ENCODE results near the gene RTN4RL1. TPM values are rescaled to one million over a fixed set of nuclear protein-coding genes. Genes with fewer than 3 reads are reported as not detected.
A peak's percentile ranks its signal among the peaks of the same experiment; 100 is the strongest.

The RTN4RL1 gene
- polyA plus RNA-seq, 3 donors = 1.1 to 1.7 (median 1.3) TPM

DNA sequence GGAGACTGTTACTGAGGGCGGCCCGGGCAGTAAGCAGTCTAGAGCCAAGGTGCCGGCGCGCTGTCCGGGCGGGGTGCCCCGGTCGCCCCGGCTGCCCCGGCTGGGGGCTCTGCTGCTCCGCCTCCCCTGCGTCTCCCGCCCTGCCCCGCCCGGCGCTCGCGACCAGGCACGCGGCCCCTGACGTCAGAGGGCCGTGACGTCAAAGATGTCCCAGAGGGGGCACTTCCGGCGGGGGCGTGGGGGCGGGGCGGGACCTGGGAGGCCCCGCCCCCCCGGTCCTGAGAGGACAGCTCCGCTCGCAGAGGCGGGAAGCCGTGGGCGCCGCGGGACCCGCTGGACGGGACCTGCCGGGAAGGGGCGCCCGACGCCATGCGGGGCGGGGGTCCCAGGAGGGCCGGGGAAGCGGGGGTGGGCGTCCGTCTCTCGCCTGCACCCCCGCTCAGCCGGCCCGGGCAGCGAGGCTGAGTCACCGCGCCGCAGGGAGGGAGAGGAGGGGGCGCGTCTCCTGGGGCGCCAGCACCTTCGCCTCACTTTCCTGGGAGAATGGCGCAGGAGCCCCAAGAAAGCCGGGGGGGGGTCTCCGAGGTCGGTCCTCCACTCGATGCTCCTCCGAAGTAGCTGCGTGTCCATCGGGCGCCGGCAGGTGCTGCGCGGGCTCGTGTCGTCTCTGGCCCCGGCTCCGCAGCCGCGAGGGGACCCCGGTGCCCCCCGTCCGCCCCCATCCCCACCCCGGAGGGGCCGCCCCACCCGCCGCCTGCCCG, 25.3 kb upstream of the RTN4RL1 start:
- DNase-seq (ENCODE audit: extremely low read depth in 1 of 11, low read depth in 9 of 11, low spot score in 4 of 11) = no peak

DNA sequence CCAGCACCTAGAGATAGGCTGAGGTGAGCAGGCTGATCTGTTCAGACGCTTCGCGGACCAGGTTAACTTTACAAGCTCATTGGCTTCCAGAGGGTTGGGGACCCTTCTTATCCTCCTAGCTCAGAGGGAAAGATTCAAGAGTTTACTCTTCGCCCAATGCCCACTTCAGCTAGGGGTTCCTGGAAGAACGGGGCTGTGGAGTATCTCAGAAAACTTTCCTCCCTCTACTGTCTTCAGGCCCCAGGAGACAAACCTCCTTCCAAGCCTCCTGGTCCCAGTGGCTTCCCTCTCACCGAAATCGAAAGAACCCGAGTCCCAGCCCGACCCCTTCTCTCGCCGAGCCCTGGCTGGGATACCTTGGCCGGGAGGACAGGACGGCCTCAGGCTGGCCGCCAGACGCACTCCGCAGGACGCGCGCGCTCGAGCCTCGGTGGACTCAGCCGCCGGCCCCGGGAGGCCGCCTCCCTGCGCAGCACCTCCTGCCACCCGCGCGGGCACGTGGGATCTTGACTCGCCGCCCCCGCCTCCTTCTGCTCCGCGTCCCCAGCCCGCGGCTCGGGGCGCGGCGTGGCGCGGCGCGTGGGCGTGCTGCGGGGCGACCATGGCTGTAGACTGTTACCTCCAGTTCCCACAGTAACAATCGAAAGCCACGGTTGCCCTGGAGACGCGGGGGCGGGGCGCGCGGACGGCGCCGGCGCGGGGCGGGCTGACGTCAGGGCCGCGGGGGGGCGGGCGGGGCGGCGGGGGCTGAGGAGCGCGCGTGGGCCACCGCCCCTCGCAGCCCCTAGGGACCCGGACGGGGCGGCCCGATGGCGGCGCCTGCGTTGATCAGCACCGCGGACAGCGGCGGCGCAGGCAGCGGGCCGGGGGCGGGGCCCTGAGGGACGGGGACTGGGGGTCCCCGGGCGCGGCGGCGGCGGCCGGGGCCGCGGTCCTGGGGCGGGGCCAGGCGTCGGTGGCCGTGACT, 24.5 kb upstream of the RTN4RL1 start:
- peak in 3 of 11 donors; percentile 74 to 80 (median 78) for DNase-seq (ENCODE audit: extremely low read depth in 1 of 11, low read depth in 9 of 11, low spot score in 4 of 11)

DNA sequence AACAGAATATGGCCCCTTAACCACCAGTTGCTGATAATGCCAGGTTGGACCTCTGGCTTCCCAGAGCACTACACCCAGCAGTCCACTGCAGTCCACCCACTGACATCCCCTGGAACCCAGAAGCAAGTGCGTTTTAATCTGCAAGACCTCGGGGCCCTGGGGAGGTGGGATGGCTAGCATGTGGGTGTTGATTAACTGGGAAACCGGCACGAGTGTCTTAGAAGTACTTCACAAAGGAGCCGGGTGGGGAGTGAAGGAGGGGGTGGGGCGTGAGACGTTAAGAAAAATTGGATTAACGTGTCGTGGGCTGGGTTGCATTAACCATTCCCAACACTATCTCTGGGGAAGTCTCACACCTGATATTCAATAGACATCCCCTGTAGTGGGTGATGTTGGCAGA, 23.7 kb upstream of the RTN4RL1 start:
- no peak for DNase-seq (ENCODE audit: extremely low read depth in 1 of 11, low read depth in 9 of 11, low spot score in 4 of 11)

DNA sequence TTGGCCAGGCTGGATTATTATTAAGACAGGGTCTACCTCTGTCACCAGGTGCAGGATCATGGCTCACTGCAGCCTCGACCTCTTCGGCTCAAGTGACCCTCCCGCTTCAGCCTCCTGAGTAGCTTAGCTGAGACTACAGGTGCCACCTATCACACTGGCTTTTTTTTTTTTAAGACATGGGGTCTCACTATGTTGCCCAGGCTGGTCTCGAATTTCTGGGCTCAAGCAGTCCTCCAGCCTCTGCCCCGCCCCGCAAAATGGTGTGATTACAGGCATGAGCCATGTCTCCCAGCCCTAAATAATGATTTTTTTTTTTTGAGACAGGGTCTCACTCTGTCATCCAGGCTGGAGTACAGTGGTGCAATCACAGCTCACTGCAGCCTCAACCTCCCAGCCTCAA, 22.5 kb upstream of the RTN4RL1 start:
- no peak for DNase-seq (ENCODE audit: extremely low read depth in 1 of 11, low read depth in 9 of 11, low spot score in 4 of 11)

DNA sequence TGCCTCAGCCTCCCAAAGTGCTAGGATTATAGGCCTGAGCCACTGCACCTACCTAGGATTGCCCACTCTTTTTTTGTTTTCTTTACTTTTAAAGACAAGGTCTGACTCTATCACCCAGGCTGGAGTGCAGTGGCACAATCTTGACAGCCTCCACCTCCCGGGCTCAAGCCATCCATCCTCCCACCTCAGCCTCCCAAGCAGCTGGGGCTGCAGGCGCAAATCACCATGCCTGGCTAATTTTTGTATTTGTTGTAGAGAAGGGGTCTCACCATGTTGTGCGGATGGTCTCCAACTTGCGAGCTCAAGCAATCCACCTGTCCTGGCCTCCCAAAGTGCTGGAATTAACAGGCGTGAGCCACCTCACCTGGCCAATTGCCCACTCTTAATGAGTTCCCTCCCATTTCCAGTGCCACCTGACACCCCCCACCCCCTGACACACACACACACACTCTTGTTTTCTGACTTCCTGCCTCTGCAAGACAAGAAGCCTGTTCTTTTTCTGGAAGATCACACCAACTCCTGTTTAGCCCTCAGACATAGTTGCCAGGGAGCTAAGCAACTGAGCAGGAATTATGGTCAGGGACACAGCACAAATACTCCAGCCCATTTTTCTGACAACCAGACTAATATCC, 19.2 kb upstream of the RTN4RL1 start:
- DNase-seq (ENCODE audit: extremely low read depth in 1 of 11, low read depth in 9 of 11, low spot score in 4 of 11) = no peak

DNA sequence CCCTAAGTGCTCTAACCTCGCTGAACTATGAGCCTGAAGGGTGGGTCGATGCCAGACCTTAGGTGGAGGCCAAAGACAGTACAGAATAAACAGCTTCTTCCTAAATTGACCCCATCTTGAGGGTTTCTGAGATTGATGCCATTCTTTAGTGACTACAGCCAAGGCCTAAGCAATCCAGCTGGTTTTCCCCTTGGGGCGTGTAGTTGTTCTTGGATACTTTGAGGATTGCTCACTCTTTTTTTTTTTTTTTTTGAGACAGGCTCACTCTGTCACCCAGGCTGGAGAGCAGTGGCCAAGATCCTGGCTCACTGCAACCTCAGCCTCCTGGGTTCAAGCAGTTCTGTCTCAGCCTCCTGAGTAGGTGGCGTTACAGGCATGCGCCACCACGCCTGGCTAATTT, 18.7 kb upstream of the RTN4RL1 start:
- DNase-seq (ENCODE audit: extremely low read depth in 1 of 11, low read depth in 9 of 11, low spot score in 4 of 11) = no peak

DNA sequence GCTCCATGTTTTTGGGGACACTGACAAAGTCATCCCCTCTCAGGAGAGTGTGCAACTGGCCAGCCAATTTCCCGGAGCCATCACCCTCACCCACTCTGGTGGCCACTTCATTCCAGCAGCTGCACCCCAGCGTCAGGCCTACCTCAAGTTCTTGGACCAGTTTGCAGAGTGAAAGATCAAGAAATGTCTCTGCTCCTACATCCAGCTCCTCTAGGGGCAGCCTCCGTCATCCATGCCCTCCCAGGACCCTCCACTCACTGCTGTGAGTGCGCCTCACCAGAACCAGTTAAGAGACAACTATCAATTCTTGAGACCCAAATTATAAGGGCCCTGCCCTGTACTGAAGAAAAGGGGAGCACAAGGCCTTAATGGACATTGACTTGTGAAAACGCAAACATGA, 17.8 kb upstream of the RTN4RL1 start:
- DNase-seq (ENCODE audit: extremely low read depth in 1 of 11, low read depth in 9 of 11, low spot score in 4 of 11) = no peak

DNA sequence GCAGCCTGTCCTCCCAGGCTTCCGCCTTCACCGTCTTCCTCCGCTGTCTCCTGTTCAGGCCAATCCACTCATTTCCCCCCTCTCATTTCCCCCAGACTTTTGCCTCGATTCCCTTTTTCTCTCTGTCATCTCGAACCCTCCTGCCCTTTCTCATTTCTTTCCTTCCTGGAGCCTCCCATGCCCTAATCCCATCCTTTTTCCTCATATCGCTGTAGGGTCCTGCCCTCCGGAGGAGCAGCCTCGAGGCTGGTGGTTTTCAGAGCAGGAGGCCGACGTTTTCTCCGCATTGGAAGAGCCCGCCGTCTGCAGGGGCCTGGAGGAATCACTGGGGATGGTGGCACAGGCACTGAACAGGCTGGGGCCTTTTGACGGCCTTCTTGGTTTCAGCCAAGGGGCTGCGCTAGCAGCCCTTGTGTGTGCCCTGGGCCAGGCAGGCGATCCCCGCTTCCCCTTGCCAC, 17.3 kb upstream of the RTN4RL1 start:
- DNase-seq (ENCODE audit: extremely low read depth in 1 of 11, low read depth in 9 of 11, low spot score in 4 of 11) = no peak

DNA sequence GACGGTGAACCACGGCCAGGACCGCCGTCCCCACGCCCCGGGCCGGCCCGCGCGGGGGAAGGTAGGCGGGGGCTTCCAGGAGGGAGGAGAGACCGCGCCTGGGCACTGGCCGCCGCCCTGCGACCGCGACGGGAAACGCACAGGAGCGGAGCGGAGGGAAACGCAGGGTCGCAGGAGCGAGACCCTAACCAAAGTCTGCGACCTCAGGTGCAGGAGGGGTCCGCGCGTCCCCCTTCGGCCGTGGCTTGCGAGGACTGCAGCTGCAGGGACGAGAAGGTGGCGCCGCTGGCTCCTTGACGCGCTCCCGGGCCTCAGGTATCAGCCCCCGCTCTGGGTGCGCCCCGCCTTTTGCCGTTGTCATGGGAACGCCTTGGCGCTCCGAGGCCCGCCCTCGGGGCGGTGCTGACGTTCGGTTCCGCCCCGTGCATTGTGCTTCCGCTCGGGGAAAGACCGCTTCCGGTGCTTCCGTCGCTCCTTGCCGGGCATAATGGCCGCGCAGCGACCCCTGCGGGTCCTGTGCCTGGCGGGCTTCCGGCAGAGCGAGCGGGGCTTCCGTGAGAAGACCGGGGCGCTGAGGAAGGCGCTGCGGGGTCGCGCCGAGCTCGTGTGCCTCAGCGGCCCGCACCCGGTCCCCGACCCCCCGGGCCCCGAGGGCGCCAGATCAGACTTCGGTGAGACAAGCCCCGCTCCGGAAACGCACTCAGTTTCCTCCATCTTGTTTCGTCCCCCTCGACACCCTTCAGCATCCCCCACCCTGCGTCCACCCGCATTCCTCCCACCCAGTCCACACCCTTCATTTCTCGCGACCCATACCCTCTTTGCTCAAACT, 16.6 kb upstream of the RTN4RL1 start, which contains the start of gene OVCA2:
TSS of gene OVCA2 (plus strand) at position 462 of the 829 bp plus-strand sequence. CDS start at position 488, 26 bp downstream.
- peak; percentile 89 to 95 (median 93) for DNase-seq (ENCODE audit: extremely low read depth in 1 of 11, low read depth in 9 of 11, low spot score in 4 of 11)

DNA sequence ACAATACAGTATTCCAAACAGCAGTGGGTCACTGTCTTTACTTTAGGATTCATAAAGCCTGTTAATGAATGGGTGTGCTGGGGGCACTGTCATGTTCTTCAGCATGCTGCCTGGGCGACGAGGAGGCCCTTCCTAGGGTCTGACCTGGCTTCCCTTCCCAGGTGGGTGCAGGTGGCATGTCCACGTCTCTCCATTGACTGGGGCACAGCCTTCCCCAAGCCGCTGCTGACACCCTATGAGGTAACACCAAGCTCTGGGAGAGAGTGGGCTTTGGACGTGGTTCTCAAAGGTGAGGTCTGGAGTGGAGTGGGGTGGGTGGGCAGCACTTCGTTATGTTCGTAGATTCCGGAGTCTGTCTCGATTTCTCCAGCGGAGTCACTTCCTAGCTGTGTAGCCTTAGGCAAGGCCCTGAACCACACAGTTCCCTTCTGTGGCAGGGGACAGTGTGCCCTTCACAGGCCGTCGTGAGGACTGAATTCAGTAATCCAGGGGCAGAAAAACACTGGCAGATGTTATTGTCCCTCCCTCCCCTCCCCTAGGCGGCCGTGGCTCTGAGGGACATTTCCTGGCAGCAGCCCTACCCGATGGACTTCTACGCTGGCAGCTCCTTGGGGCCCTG, 15.9 kb upstream of the RTN4RL1 start:
- no peak for DNase-seq (ENCODE audit: extremely low read depth in 1 of 11, low read depth in 9 of 11, low spot score in 4 of 11)

DNA sequence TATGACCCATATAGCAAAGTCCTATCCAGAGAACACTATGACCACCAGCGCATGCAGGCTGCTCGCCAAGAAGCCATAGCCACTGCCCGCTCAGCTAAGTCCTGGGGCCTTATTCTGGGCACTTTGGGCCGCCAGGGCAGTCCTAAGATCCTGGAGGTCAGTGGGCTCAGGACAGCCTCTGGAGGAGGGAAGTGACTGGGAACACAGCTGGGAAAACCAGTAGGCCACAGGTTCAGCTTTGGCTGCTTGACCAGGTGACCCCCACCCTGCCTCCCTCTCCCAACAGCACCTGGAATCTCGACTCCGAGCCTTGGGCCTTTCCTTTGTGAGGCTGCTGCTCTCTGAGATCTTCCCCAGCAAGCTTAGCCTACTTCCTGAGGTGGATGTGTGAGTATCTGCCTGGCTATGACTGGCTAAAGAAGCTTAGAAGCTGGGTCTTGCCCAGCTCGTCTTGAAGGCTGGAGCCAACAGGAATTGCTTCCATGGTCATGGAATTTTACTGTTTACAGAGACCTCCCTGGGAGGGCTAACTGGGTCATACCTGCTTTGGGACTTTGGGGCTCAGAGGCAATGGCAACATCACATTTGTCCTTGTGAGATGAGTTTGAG, 15.2 kb upstream of the RTN4RL1 start:
- no peak for DNase-seq (ENCODE audit: extremely low read depth in 1 of 11, low read depth in 9 of 11, low spot score in 4 of 11)

DNA sequence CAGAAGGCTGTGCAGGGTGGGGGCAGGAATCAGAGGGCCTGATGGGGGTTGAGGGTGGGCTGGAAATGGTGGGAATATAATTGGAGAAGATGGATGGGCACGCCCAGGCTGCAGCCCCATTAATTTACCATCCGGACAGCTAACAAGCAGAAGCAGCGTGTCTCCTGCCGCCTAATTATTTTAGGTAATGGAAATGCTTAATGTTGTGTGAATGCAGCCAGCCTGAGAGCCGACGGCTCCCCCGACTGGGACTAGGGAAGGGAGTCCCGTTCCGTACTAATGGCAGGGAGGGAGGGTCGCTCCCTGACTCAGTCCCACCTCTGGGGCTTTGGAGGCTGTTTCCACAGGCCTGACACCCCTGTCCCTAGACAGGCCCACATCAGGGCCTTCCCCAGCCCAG, 12.0 kb upstream of the RTN4RL1 start:
- DNase-seq (ENCODE audit: extremely low read depth in 1 of 11, low read depth in 9 of 11, low spot score in 4 of 11) = no peak

DNA sequence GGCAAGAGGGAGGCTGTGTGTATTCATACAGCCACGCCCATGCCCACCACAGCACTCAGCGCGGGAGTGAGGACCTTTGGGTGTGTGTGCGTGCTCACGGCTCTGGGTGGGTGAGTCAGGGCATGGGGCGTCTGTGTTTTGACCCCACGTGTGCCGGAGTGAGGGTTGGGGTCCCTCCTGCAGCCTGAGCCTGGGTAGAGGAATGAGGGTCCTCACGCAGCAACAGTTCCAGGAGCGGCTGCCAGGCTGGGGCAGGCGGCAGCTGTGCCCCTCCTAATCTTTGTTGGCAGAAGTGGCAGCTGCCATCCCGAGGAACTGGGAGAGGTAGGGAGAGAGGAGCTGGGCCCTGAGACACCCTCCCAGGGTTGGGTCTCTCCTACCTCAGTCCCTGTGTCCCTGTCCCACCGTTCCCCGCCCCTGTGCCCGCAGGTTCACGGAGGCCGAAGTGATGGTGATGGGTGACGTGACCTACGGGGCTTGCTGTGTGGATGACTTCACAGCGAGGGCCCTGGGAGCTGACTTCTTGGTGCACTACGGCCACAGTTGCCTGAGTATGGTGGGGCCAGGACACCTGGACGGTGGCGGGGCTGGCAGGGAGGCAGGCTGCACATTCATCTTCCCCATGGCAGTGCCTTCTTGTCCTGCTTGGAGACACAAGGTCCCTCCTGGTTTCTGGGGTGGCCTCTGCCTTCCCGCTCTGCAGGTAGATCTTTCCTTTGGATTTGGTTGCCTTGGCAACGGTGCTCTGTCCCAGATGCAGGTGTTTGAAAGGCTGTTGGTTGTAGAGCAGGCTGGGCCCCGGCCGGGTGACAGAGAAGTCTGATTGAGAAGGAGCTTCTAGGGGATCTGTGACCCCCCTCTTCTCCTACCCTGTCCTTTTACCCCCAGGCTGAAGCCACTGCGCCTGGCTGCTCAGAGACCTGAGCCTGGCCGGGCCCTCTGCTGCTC, 10.7 kb upstream of the RTN4RL1 start:
- DNase-seq (ENCODE audit: extremely low read depth in 1 of 11, low read depth in 9 of 11, low spot score in 4 of 11) = no peak

DNA sequence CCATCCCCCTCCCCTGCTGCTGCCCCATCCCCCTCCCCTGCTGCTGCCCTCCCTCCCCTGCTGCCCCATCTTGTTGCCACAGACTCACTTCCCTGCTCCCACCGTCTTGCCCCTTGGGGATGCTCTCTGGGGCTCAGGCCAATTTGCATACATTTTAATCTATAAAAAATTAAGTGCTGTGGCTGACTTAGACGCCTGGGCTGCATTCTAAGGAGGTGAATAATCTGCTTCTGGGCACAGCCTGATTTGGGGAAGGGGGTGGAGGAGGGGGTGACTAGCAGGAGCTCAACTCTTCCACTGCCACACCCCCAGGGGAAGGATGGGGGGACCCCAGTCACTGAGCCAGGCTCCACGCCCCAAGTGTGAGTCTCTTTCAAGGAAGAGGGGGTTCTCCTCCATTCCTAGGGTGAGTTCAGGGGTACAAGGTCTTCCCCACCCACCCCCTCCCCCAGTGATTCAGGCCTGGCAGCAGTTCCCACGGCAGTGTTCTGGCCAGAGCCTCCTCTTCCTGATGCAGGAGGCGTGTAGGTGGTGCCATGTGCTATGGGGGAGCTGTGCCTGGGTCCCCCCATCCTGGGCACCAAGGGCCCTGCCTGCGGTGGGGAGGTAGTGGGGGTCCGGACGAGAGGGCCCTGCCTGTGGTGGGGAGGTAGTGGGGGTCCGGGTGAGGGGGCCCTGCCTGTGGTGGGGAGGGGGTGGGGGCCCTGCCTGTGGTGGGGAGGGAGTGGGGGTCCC, 9.8 kb upstream of the RTN4RL1 start:
- no peak for DNase-seq (ENCODE audit: extremely low read depth in 1 of 11, low read depth in 9 of 11, low spot score in 4 of 11)

DNA sequence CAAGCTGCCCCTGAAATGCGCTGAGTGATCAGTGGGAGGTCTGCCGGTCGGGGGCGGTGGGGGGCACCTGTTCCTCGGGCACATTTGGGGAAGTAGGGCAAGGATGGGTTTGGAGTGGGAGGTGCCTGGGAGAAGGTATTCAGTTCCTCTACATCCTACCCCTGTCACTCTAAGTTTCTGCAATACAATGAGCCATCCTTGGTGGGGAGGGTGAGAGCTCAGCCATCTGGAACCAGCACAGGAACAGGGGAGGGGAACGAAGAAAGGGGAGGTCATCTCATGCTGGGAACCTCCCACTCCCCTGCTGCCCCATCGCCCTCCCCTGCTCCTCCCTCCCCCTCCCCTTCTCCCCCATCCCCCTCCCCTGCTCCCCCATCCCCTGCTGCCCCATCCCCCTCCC, 9.0 kb upstream of the RTN4RL1 start:
- no peak for DNase-seq (ENCODE audit: extremely low read depth in 1 of 11, low read depth in 9 of 11, low spot score in 4 of 11)

DNA sequence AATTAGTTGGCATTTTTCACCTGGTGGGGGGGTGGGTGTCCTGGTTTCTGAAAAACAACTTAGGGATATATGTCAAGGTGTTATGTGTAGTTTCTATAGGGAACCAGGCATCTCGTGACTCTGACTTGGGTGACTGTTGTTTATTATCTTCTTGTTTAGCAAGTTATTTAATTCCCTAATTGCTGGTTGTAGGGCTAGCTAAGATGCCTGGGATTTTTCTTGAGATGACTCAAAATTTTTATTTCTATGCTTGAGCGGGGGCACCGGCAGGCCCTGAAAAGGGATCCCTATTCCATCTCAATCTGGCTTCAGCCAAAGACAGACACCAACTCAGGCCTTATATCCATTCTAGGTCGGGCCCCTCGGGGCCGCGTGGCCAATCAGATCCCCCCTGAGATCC, 8.0 kb upstream of the RTN4RL1 start:
- DNase-seq (ENCODE audit: extremely low read depth in 1 of 11, low read depth in 9 of 11, low spot score in 4 of 11) = no peak
